OCI-LY3 (cell line): ENCODE measurements around the gene OBSL1.

Experiments used
- H2AFZ ChIP-seq: fragments of 200-600, 300-600 bp; shearing (Covaris generic); 2 replicates; pipeline ENCODE4 v1.6.0; 2014; ENCODE audit warnings: antibody characterized with exemption, low read depth, low read length
- H3K27ac ChIP-seq: fragments of 200-600, 300-600 bp; sonication (generic); 2 replicates; pipeline ENCODE4 v1.5.1; 2014; ENCODE audit warnings: mild to moderate bottlenecking, low read length, moderate library complexity, mixed read lengths
- H3K27me3 ChIP-seq: fragments of 200-600, 300-600 bp; sonication (generic); 2 replicates; pipeline ENCODE4 v1.6.1; 2014; ENCODE audit warnings: low read depth, low read length, mixed read lengths
- H3K36me3 ChIP-seq: fragments of 200-600, 300-600 bp; sonication (generic); replicated peaks from 2 replicates; pipeline ENCODE3; 2014; ENCODE audit warnings: low read depth, low read length, mixed read lengths
- H3K4me1 ChIP-seq: fragments of 300-600, 200-600 bp; sonication (generic); 2 replicates; pipeline ENCODE4 v1.6.1; 2014; ENCODE audit warnings: low read length, mixed read lengths
- H3K4me2 ChIP-seq: fragments of 200-600, 300-600 bp; sonication (generic); 2 replicates; pipeline ENCODE4 v1.6.1; 2014; ENCODE audit warnings: low read length, mixed read lengths
- H3K4me3 ChIP-seq: fragments of 300-600, 200-600 bp; sonication (generic); 2 replicates; pipeline ENCODE4 v1.5.1; 2014; ENCODE audit warnings: antibody characterized with exemption, mild to moderate bottlenecking, low read length, moderate library complexity
- H3K79me2 ChIP-seq: fragments of 300-600, 200-600 bp; shearing (Covaris generic); 2 replicates; pipeline ENCODE4 v1.6.1; 2014; ENCODE audit warnings: mild to moderate bottlenecking, low read length, mixed read lengths
- H3K9ac ChIP-seq: fragments of 300-600, 200-600 bp; shearing (Covaris generic); 2 replicates; pipeline ENCODE4 v1.6.0; 2014; ENCODE audit warnings: mild to moderate bottlenecking, low read length, moderate library complexity
- H3K9me3 ChIP-seq: fragments of 200-600, 300-600 bp; shearing (Covaris generic); 2 replicates; pipeline ENCODE4 v1.6.1; 2014; ENCODE audit warnings: low read length, mixed read lengths; ENCODE audit not compliant: insufficient read depth
- H4K20me1 ChIP-seq: fragments of 200-600, 300-600 bp; sonication (generic); 2 replicates; pipeline ENCODE4 v1.6.1; 2016; ENCODE audit warnings: low read length, mixed read lengths; ENCODE audit not compliant: insufficient read depth
- CTCF ChIP-seq: fragments of 200-600, 300-600 bp; sonication (generic); IDR thresholded peaks from 2 replicates; pipeline ENCODE4 v1.5.1; 2014; ENCODE audit warnings: antibody characterized with exemption, low read length, low read depth
- EZH2phosphoT487 ChIP-seq: fragments of 200-600 bp; shearing (Covaris generic); IDR thresholded peaks from 2 replicates; pipeline ENCODE4 v1.6.1; 2018; ENCODE audit warnings: antibody characterized with exemption, mixed run types, low read depth

Gene OBSL1

DNA sequence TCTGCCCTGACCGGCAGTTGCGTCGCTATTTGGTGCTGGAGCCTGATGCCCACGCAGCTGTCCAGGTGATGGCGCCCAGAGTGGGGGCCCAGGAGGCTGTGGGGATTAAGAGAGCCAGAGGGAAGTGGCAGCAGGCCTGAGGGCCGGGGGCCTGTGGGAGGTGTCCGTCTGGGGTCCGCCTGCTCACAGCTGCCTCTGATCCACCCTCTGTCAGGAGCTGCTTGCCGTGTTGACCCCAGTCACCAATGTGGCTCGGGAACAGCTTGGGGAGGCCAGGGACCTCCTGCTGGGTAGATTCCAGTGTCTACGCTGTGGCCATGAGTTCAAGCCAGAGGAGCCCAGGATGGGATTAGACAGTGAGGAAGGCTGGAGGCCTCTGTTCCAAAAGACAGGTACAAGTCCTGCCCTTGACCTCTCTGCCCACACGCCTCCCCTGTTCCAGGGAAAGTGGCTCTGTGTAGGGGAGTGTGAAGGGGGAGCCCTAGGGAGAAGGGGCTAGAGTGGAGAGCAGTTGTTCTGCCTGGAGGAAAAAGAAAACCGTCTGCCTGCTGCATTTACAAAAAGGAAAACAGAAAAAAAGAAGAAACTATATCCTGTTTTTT, 37.9 kb upstream of the OBSL1 start:
- no peak overlapping the region for H3K4me3 ChIP-seq
- no peaks in the 10 kb centered on the region for H3K36me3 ChIP-seq
- H3K79me2 ChIP-seq: no peaks in the 10 kb centered on the region
- no peaks in the 10 kb centered on the region for H3K27me3 ChIP-seq
- H4K20me1 ChIP-seq: no peaks in the 10 kb centered on the region
- H2AFZ ChIP-seq: no peak overlapping the region
- no peak overlapping the region for H3K27ac ChIP-seq
- TF ChIP-seq EZH2phosphoT487: no peak
- TF ChIP-seq CTCF: no peak
- H3K9ac ChIP-seq: no peak overlapping the region
- H3K4me1 ChIP-seq: peaks cover 13% of the 10 kb centered on the region
- H3K4me2 ChIP-seq: no peak overlapping the region
- no peaks in the 10 kb centered on the region for H3K9me3 ChIP-seq

DNA sequence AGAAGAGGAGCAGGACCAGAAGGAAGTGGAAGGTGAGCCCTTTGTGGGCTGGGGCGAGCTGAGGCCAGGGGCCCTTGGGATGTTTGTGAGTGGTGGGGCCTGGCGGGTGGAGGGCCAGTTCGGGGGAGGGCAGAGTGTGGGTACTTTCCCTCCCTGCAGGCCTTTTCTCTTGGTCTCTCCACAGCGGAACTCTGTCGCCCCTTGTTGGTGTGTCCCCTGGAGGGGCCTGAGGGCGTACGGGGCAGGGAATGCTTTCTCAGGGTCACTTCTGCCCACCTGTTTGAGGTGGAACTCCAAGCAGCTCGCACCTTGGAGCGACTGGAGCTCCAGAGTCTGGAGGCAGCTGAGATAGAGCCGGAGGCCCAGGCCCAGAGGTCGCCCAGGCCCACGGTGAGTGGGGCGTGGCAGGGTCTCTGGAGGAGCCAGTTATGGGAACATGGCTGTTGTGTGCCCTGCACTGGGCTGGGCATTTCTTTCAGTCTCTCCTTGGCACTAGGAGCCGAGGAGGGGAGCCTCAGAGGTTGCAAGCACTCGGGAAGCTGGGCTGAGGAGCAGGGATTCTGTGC, 37.1 kb upstream of the OBSL1 start:
- Histone ChIP-seq H3K4me2 (no peak overlapping the region), H3K27me3 (no peaks in the 10 kb centered on the region), H3K79me2 (no peaks in the 10 kb centered on the region), H3K36me3 (no peaks in the 10 kb centered on the region), H2AFZ (no peak overlapping the region), H3K4me3 (no peak overlapping the region), H3K9me3 (no peaks in the 10 kb centered on the region), H3K9ac (no peak overlapping the region), H4K20me1 (no peaks in the 10 kb centered on the region), H3K4me1 (peaks cover 20% of the 10 kb centered on the region), H3K27ac (no peak overlapping the region)
- TF ChIP-seq EZH2phosphoT487 (no peak), CTCF (no peak)

GRCh38 chr2:219607931-219608330, 36.6 kb upstream of the OBSL1 start:
- Histone ChIP-seq H3K36me3 (no peaks in the 10 kb centered on the region), H3K4me2 (no peak overlapping the region), H3K27me3 (no peaks in the 10 kb centered on the region), H3K4me1 (peaks cover 23% of the 10 kb centered on the region), H3K4me3 (no peak overlapping the region), H4K20me1 (no peaks in the 10 kb centered on the region), H3K9me3 (no peaks in the 10 kb centered on the region), H3K27ac (no peak overlapping the region), H2AFZ (no peak overlapping the region), H3K9ac (no peak overlapping the region), H3K79me2 (no peaks in the 10 kb centered on the region)
- TF ChIP-seq EZH2phosphoT487 (no peak), CTCF (no peak)

DNA sequence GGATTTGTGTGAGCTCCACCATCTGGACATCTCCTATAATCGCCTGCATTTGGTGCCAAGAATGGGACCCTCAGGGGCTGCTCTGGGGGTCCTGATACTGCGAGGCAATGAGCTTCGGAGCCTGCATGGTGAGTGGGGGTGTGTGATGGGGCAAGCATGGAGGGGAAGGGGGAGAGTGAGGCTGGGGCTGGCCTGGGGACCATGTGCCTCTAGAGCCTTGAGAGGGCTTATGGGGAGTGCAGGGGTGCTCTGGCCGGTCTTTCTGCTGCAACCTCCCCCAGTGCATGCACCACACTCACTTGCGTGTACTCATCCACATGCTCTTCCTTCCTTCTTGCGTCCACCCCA, 34.2 kb upstream of the OBSL1 start:
- Histone ChIP-seq H3K79me2 (no peaks in the 10 kb centered on the region), H3K4me1 (peaks cover 14% of the 10 kb centered on the region), H3K4me3 (no peak overlapping the region), H3K9me3 (no peaks in the 10 kb centered on the region), H3K4me2 (no peak overlapping the region), H3K36me3 (peaks cover 2% of the 10 kb centered on the region), H4K20me1 (no peaks in the 10 kb centered on the region), H3K9ac (no peak overlapping the region), H3K27me3 (no peaks in the 10 kb centered on the region), H2AFZ (no peak overlapping the region), H3K27ac (no peak overlapping the region)
- TF ChIP-seq EZH2phosphoT487 (no peak), CTCF (no peak)
